IPS-18c (cell line): ENCODE data around the gene ARL15.
"Not testable (repeated sequence)": the region's sequence is repeated elsewhere in the genome, so short reads cannot be mapped to it uniquely, and the experiment has no call there.

Source experiments
- H3K4me3 ChIP-seq: 2 replicates; pipeline ENCODE4 v1.7.0; 2013; ENCODE audit warnings: low read depth, mild to moderate bottlenecking, low read length, moderate library complexity; ENCODE audit not compliant: insufficient read depth
- H3K9me3 ChIP-seq: one replicate; pipeline ENCODE4 v1.6.1; 2013; ENCODE audit warnings: mild to moderate bottlenecking, low read length, moderate library complexity; ENCODE audit not compliant: control insufficient read depth, insufficient read depth

The ARL15 gene

DNA sequence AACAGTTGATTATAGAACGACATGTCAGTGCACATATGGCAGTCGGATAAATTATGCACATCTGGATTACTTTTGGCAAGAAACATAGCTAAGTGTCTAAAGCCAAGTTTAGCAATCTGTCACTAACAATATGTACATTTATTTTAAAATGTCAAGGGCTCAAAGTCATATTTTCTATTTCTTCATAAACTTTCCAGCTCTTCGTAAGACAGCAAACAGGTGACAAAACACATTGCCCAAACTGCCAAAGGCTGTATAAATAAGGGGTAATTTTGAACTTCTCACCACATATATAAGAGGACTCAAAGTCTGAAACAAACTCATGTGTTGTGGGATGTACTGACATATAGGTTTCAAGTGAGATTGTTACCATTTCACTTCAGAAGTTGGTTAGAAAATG is 237.2 kb downstream of the ARL15 start:
- no peaks in the 10 kb centered on the region for H3K9me3 ChIP-seq
- H3K4me3 ChIP-seq = no peak overlapping the region

DNA sequence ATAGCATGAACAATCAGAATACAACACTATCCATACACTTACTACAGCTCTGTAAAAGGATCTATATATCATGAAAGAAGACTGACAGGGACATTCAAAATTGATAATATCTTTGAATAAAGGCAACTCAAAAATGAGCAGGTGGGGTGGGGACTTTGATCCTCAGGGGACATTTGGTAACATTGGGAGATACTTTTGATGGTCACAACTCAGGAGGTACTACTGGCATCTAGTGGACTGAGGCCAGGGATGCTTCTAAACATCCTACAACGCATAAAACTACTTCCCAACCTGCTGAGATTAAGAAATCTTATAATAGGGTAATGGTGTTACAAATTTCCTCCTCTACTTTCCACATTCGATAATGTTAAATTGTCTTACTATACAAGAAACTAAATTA is 243.9 kb downstream of the ARL15 start:
- H3K9me3 ChIP-seq = no peaks in the 10 kb centered on the region

DNA sequence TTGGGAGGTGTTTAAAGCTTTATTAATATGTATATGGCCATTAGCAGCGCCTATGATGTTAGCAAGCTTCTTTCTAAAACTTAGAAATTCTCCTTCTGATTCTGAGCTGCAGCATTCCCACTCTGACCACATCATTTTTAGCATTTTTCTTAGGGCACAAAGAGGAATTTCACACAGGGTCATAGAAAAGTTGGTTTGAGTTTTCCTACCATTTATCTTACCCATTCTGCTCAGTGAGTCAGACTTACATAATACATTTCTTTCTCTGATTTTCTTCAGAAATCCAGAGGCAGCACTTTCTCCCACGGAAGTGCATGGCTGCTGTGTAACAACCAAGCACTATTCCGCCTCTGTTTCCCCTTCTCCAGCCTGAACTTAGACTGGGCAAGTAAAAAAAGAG is 246.6 kb downstream of the ARL15 start:
- H3K4me3 ChIP-seq = no peak overlapping the region
- H3K9me3 ChIP-seq = no peaks in the 10 kb centered on the region

More for the DNA sequence above, 243.9 kb downstream of the ARL15 start:
- H3K4me3 ChIP-seq = no peak overlapping the region

DNA sequence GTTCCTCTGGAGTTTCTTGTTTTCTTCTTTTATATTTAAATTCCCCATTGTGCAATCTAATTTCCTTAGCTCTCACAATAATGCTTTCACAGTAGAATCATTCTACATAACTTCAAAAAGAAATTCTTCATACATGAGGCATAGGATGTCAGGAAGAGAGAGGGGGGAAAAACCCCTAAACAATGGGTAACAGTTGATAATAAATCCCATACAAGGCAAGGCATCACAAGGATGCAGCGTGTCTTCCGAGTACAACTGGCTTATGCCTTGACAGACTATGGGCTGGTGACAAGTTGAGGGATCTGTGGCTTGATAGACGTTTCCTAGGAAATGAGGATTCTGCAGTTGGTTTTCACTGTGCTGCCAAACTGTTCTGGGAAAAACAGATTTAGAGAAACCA is 247.4 kb downstream of the ARL15 start:
- Histone ChIP-seq H3K4me3 (no peak overlapping the region), H3K9me3 (no peaks in the 10 kb centered on the region)

DNA sequence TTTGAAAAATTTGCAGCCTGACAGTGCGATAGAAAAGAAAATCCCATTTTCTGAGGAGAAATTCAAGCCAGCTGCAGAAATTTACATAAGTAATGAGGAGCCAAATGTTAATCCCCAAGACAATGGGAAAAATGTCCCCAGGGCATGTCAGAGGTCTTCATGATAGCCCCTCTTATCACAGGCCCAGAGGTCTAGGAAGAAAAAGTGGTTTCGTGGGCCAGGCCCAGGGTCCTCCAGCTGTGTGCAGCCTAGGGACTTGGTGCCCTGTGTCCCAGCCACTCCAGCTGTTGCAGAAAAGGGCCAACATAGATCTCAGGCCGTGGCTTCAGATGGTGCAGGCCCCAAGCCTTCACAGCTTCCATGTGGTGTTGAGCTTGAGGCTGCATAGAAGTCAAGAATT is 249.5 kb downstream of the ARL15 start:
- not testable (repeated sequence) for H3K4me3 ChIP-seq, H3K9me3 ChIP-seq

DNA sequence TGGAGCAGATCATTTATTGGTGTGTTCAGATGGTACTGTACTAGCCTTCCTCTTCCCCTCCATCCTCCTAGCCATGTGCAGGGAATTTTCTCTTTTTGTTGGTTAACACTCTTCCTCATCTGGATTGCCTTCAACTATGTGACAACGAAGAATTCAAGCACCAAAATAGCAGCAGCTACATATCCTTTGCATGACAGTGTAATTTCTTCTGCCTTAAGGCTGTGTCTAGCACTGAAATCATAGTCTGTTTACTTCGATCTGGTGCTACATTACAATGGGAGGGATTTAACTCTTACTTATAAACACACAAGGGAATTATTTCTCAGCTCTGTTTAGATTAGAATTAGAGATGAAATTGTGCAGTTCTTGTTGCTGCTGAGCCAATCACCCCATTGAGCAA is 260.4 kb downstream of the ARL15 start:
- Histone ChIP-seq H3K9me3 (no peaks in the 10 kb centered on the region), H3K4me3 (no peak overlapping the region)

DNA sequence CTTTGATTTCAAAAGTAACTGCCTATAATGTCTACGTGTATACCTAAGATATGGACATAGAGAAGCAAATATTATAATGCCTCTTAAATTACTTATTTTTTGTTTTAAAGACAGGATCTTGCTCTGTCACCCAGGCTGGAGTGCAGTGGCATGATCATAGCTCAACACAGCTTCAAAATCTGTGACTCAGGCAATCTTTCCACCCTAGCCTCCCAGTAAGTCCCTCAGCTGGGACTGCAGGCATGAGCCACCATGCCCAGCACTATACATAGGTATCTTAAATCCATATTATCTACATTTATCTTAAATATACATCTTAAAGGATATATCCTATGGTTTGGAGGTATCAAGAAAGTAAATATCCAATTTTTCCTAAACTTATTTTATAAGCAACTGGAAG is 261.2 kb downstream of the ARL15 start:
- H3K4me3 ChIP-seq = no peak overlapping the region
- no peaks in the 10 kb centered on the region for H3K9me3 ChIP-seq

DNA sequence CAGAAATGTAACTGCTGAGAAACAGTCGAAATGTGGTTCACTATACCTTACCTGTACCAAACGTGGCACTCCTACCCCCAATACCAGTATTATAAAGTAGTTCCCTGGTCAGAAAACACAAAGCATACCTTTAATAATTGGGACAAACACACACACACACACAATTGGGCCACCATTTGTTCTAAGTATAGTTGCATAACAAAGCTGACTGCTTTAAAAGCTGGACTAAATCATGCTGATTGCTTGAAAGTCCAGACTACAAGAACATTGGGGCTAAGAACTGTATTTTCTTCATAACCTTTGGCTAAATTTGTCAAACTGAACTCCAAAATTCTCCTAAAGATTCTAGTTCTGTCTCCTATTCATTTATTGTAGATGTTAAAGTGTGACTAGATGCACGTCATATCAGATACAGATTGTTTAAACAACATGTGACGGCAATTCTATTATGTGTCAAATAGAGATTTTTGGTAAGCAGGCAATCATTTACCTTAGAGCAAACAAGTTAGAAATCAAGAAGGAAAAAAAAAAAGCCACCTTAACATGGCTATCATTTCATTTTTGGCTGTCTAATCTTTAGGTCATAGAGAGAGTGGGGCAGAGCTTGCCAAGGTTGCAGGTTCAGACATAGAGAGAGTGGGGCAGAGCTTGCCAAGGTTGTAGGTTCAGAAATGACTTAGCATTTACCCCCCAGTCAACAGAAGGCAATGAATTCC is 265.1 kb downstream of the ARL15 start:
- Histone ChIP-seq H3K4me3 (no peak overlapping the region), H3K9me3 (no peaks in the 10 kb centered on the region)

DNA sequence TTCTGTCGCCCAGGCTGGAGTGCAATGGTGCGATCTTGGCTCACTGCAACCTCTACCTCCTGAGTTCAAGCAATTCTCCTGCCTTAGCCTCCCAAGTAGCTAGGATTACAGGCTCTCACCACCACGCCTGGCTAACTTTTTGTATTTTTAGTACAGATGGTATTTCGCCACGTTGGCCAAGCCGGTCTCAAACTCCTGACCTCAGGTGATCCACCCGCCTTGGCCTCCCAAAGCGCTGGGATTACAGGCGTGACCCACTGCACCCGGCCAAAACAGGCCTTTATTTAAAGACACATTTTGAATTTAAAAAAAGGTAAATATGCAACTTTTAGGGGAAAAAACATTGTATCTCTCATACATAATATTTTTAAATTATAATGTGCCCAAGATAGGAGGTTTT is 266.1 kb downstream of the ARL15 start:
- not testable (repeated sequence) for H3K9me3 ChIP-seq, H3K4me3 ChIP-seq

DNA sequence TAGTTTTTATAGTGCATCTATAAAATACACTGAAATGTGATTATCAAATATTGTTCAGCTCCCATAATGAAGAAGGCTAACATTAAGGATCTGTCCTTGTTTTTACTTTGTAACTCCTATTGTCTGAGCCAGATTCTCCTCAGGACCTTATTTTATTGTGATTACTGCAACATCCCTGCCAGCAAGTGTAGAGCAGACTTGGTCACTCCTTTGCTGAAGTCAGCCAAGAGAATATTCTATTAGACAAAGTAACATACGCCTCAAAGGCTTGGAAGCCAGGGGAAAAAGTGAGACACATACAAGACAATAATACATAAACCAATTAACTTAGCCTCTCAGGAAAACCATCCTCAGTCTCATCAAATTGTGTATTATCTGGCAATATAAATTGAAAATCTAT is 269.6 kb downstream of the ARL15 start:
- no peak overlapping the region for H3K4me3 ChIP-seq
- no peaks in the 10 kb centered on the region for H3K9me3 ChIP-seq

DNA sequence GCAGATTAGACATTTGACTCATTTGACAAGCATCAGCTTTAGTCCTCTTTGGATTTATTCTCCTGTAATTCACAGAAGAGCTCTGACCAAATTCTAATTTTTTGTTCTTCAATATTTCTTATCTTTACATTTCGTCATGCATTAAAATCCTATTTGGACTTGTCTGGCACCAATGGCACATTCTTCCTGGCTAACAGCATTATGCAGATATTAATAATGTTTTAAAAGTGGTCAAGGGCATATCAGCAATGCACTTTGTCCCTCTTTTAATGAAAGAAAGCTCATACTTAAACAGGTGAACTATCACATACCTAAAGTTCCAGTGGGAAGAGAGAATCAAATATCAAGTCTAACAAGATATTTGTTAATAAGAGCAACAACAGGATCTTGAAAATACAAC is 270.4 kb downstream of the ARL15 start:
- Histone ChIP-seq H3K9me3 (no peaks in the 10 kb centered on the region), H3K4me3 (no peak overlapping the region)

DNA sequence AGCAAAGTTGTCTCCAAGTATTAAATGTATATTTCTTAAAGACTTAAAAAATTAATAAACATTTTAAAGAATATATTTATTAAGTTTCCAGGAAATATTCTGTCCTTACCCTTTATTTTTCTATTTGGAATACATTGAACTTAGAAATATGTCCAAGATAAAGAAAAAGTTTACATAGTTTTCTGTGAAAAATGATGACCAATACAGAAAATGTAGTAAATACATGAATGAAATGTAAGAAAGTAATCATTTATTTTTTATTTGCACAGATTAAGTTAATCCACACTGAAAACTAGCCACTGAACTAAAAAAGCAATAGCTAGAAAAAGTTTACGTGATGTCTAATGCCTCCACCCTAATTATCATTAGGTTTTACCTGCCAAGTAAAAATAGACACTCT is 273.2 kb downstream of the ARL15 start:
- H3K4me3 ChIP-seq = no peak overlapping the region
- no peaks in the 10 kb centered on the region for H3K9me3 ChIP-seq

DNA sequence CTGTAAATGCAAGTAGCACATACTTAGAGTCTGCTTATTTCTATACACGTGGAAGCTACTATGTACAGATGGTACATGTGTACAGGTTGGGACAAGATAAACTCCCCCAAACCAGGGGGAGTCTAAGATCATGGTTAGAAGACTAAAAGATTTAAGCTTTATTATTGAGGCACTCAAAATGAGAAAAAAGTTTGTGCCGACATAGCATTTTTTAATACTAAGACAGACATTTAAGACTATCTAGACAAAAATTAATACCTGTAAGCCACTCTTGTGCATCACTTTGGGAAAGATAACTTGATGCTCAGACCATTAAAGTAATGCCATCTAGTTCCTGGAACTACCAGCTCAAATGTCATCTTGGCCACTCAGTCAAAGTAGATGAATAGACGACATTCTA is 279.4 kb downstream of the ARL15 start:
- Histone ChIP-seq H3K4me3 (no peak overlapping the region), H3K9me3 (no peaks in the 10 kb centered on the region)

DNA sequence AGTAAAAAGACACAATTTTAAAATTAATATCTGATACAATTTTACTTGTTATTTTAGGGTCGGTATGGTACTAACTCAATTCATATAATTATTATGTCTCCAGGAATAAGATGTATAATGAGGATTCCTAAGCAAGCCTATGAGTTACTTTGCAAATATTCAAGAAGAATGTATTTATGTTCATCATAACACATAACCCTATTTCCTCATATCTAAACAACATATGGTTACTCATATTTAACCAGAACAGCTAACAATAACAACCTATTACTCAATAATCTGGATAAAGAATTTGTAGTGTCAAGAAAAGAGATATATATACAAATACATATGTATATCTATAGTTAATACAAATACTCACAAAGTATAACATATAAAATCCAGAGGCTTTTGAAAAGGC is 285.9 kb downstream of the ARL15 start:
- H3K4me3 ChIP-seq = no peak overlapping the region
- H3K9me3 ChIP-seq = no peaks in the 10 kb centered on the region

DNA sequence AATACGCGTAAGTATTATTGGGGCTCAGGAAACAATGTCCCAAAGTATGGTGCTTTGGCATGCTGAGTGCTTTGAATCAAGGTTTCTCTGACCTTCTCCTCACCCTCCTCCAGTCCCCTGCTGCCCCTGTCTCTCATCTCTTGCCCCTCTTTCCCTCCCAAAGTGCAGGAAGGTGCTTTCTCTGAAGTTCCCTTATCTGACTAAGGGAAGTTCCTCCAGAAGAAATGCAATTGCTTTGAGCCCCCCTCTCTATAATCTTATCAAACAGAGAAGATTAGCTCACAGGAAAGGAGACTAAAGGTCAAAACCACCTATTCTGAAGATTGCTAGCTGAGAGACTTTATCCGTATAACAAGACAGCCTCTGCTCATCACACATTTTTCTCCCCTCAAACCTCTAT is 288.1 kb downstream of the ARL15 start:
- Histone ChIP-seq H3K4me3 (no peak overlapping the region), H3K9me3 (no peaks in the 10 kb centered on the region)

DNA sequence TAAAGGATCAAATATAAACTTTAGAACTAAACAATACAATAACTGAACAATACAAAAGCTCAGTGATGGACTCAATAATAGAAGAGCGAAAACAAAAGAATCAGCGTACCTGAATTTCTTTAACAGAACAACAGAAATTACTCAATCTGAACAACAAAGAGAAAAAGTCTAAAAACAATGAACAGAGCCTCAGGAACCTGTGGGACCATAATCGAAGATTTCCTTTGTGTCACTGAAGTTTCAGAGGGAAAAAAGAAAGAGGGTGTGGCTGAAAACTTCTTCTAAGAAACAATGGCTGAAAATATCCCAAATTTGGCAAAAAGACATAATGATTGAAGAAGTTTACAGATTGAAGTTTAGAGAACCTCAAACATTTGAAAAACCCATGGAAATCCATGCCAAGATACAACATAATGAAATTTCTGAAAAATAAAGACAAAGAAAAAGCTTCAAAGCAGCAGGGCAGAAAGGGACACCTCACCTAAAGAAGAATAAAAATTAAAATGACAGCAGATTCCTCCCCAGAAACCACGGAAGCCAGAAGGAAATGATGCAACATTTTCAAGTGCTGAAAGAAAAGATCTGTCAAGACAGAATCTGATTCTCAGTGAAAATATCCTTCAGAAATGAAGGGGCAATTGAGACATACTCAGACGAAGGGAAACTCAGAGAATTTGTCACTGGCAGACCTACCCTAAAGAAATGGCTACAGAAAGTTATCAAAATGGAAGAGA is 288.8 kb downstream of the ARL15 start:
- H3K4me3 ChIP-seq = no peak overlapping the region
- H3K9me3 ChIP-seq = no peaks in the 10 kb centered on the region

DNA sequence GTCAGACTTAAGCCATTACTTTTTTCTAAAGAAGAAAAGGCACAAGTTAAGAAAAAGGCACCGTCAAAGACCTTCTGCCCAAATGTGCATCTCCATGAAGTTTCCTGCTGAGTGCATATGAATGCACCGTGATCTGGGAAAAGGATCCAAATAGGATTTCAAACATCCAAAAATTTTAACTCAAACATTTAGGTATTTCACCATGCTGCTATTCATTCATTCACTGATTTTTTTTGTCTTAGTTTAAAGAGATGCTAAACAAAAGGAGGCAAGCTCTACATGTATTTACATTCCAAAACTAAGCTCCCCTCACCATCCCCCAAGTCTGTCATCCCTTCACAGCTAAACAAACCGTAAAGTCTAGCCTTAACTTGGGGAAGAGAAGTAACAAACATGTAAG is 291.9 kb downstream of the ARL15 start:
- Histone ChIP-seq H3K4me3 (no peak overlapping the region), H3K9me3 (no peaks in the 10 kb centered on the region)

DNA sequence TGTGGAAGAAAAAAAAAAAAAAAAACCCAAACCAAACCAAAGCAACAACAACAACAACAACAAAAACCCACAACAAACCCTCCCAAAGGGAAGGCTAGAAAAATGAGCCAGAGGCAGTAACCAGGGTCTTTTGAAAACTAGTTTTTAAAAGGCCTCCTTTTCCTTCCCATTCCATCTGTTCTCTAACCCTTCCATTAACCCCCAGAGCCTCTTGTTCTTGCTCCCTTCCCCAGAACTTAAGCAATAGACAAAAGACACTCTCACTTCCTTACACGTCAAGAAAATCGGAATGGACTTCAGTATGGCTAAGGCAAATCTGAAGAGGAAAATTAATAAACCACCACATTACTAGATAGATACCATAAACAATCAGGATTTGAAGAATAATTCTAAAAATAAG is 292.8 kb downstream of the ARL15 start:
- Histone ChIP-seq H3K9me3 (no peaks in the 10 kb centered on the region), H3K4me3 (no peak overlapping the region)
